T1000 (cell line): ENCODE measurements around the gene MX2.

ENCODE experiments used
- DNase-seq: peaks from one replicate; lab custom pipeline; 2025; ENCODE audit warnings: mixed read lengths; lab: John Stamatoyannopoulos, UW

MX2 gene

GRCh38 chr21:41365377-41366107 lies 3.7 kb downstream of the MX2 start:
- DNase-seq = no peak

- no peak for DNase-seq
These were observed 4.8 kb downstream of the MX2 start for GRCh38 chr21:41366522-41367151.

DNA sequence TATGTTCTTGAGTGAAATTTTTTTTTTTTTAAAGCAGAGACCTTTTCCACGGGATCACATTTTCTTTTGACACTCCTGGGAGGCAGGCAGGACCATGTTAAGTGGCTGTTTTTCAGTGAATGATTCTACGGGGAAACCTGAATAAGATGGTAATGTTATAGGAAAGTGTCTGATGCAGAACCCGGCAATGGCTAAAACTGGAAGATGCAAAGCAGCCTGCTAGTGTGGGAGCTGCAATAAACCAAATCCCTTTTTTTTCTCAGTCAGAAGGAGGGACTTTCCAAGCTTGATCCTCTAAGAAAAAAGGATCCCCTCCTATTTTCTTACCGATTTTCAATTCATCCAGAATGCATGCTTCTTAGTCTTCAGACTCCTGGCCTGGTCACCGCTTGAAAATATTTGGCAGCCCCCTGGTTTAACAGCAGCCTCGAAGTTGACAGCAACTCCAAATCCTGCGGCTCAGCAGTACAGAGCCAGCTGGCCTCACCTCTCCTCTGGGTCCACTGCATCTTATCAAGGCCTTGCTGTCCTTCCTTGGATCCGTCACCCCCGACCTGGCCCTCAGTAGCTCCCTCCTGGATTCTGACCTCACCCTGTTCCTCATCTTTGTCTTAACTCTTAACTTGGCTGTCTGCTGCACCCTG lies 5.6 kb downstream of the MX2 start:
- DNase-seq = no peak

- DNase-seq = no peak
These were observed 6.3 kb downstream of the MX2 start for GRCh38 chr21:41367945-41368734.

DNA sequence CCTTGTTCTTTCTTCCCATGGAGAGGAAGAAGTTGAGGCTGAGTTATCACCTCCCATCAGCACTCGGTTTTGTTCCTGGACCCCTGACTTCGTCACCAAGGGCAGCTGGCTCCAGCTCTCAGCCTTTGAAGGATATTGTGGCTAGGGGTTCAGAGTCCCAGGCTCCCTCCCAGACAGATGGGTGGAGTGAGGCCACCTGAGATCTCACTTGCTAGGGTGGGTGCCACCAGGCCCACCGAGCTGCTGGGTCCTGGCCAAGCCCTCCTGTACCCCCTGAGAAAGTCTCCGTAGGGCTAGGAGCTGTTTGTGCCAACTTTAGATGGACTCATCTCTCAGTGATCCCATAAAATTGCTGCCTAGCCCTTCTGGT lies 6.9 kb downstream of the MX2 start:
- DNase-seq = no peak

- DNase-seq = no peak
These were observed 7.5 kb downstream of the MX2 start for GRCh38 chr21:41369105-41369919.

DNA sequence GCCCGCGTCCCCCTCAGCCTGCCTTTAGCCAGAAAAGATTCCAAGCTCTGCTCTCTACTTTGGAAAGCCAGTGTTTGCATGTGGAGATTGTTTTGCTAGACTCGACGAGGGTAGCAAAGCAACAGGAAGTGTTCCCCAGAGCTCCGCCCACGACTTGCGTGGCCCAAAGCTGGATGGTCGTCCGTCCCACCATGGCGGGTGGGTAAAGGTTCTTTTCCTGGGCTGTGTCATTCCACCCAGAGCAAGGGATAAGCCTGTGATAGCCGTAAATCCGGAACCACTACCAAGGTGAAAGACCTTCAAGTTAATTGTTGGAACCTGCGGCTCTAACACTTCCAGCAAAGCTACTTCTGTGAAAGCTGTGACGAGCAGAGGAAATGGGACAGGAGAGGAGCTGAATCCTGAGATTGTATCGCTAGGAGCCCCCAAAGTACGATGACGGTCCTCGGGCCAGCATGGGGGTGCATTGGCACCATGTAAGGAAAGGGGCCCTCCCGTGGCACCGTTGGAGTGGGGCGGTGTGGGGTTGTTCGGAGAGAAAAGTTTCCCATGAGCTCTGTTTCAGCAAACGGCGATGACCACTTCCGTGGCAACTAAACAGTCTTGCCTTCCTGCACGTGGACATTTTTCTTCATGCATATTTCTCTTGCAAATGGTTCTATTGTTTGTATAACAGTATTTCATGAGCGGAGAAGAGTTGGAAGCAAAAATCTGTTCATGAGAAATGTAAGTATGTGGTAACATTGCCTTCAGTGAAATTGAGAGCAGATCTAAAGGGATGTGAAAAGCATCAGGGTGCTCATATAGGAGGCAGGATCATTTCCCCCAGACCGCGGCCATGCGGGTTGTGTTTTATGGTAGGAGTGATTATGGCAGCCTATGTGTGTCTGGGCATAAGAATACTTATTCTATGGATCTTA lies 8.4 kb downstream of the MX2 start:
- no peak for DNase-seq

GRCh38 chr21:41370840-41371684 lies 9.2 kb downstream of the MX2 start:
- DNase-seq = no peak

DNA sequence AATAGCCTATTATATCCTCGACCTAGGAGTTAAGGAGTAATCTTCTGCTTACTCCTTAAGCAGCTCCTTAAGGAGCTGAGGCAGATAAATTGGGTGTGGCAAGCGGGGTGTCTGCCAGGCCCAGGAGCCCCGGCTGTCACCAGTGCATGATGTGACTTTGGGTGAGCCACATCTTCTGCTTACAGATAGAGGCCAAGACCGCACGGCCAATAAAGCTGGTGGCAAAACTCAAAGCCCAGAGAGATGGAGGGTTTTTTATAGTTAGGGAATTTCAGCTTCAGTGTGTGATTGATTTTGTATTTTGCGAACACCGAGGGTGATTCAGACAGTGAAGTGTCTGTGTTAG lies 9.8 kb downstream of the MX2 start:
- no peak for DNase-seq

GRCh38 chr21:41373253-41373652 lies 11.4 kb downstream of the MX2 start:
- DNase-seq = no peak

GRCh38 chr21:41373763-41374162 lies 11.9 kb downstream of the MX2 start:
- DNase-seq = no peak

DNA sequence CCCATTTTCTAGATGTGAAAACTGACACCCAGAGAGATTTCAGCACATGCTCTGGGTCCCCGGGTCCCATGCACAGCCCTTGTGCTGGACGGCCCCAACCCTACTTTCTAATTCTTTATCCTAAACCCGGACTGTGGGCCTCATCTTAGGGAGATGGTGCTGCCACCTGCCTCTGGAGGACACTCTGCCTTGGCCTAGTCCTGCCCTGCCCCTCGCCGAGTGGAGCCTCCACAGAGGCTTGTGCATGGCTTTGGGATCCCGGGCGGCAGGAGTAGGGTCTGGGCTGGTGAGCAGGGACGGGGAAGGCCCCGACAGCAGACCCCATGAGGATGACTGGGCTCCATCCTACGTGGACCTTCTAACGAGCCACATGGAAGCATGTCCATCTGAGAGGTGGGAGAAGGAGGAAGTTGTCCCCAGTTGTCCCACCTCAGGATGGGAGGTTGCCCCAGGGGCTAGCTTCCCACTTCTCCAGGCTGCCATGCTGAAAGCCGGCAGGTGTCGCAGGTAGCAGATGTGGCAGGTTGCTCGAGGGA lies 12.4 kb downstream of the MX2 start:
- DNase-seq = no peak

GRCh38 chr21:41374867-41375533 lies 13.2 kb downstream of the MX2 start:
- DNase-seq = no peak

GRCh38 chr21:41375875-41376274 lies 14.0 kb downstream of the MX2 start:
- no peak for DNase-seq

DNA sequence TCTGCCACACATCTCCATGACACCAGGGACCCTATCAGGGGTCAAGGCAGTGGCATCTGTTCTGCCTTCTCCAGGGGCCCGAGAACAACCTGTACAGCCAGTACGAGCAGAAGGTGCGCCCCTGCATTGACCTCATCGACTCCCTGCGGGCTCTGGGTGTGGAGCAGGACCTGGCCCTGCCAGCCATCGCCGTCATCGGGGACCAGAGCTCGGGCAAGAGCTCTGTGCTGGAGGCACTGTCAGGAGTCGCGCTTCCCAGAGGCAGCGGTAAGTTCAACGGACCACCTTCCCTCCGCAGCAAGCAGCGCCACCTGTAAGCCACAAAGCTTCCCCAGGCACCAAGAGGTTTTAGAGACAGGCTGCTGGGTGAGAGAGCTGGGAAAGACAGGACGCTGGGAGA lies 15.9 kb downstream of the MX2 start:
- DNase-seq = no peak

DNA sequence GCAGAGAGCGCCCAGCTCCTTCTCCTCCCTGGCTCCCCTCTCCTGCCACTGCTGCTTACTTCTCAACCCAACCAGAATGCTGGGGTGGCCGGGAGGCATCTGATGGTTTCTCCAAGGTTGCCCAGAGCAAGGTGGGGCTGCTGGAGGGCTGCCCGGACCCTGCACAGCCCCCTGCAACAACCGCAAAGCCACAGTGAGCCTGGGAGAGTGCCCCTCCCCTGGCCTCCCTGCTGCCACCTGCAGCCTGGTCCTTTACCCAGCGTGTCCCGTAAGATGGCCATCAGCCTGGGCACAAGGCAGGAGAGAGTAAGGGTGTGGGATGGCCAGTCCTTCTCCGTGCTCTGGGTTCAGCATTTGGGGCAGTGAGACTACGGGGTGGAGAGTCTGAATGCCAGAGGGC lies 17.0 kb downstream of the MX2 start:
- no peak for DNase-seq

GRCh38 chr21:41379901-41380300 lies 18.1 kb downstream of the MX2 start:
- DNase-seq = no peak

DNA sequence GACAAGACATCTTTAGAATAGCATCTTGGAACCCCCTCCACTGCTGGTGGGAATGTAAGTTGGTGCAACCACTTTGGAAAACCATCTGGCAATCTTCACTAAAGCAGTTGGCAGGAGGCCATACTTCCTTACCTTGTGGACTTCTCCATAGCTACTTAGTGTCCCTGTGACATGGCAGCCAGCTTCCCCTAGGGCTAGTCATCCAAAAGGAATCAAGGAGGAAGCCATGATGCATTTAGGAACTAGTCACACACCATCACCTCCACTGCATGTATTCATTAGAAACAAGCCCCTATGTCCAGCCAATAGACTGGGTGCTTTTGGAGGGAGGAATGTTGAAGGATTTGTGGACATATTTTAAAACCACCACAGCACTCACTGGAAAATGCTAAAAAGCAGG lies 19.9 kb downstream of the MX2 start:
- no peak for DNase-seq
